ENCODE measurements around the gene SMG6.

GRCh38 chr17:2337544-2338314 lies 34.1 kb upstream of the SMG6 start:
- TF ChIP-seq, protein P1, sequence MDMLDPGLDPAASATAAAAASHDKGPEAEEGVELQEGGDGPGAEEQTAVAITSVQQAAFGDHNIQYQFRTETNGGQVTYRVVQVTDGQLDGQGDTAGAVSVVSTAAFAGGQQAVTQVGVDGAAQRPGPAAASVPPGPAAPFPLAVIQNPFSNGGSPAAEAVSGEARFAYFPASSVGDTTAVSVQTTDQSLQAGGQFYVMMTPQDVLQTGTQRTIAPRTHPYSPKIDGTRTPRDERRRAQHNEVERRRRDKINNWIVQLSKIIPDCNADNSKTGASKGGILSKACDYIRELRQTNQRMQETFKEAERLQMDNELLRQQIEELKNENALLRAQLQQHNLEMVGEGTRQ (CRISPR knock-in tag; IDR thresholded peaks at IDR 0.05) = no peak
- TF ChIP-seq, protein P2, sequence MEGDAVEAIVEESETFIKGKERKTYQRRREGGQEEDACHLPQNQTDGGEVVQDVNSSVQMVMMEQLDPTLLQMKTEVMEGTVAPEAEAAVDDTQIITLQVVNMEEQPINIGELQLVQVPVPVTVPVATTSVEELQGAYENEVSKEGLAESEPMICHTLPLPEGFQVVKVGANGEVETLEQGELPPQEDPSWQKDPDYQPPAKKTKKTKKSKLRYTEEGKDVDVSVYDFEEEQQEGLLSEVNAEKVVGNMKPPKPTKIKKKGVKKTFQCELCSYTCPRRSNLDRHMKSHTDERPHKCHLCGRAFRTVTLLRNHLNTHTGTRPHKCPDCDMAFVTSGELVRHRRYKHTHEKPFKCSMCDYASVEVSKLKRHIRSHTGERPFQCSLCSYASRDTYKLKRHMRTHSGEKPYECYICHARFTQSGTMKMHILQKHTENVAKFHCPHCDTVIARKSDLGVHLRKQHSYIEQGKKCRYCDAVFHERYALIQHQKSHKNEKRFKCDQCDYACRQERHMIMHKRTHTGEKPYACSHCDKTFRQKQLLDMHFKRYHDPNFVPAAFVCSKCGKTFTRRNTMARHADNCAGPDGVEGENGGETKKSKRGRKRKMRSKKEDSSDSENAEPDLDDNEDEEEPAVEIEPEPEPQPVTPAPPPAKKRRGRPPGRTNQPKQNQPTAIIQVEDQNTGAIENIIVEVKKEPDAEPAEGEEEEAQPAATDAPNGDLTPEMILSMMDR (IDR thresholded peaks at IDR 0.05) = no peak
- TF ChIP-seq, protein P3, sequence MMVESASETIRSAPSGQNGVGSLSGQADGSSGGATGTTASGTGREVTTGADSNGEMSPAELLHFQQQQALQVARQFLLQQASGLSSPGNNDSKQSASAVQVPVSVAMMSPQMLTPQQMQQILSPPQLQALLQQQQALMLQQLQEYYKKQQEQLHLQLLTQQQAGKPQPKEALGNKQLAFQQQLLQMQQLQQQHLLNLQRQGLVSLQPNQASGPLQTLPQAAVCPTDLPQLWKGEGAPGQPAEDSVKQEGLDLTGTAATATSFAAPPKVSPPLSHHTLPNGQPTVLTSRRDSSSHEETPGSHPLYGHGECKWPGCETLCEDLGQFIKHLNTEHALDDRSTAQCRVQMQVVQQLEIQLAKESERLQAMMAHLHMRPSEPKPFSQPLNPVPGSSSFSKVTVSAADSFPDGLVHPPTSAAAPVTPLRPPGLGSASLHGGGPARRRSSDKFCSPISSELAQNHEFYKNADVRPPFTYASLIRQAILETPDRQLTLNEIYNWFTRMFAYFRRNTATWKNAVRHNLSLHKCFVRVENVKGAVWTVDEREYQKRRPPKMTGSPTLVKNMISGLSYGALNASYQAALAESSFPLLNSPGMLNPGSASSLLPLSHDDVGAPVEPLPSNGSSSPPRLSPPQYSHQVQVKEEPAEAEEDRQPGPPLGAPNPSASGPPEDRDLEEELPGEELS (CRISPR knock-in tag; IDR thresholded peaks at IDR 0.05) = no peak
- TF ChIP-seq, protein P4, sequence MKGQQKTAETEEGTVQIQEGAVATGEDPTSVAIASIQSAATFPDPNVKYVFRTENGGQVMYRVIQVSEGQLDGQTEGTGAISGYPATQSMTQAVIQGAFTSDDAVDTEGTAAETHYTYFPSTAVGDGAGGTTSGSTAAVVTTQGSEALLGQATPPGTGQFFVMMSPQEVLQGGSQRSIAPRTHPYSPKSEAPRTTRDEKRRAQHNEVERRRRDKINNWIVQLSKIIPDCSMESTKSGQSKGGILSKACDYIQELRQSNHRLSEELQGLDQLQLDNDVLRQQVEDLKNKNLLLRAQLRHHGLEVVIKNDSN (CRISPR knock-in tag; IDR thresholded peaks at IDR 0.05) = no peak
- TF ChIP-seq ATF1 (CRISPR knock-in tag; IDR thresholded peaks at IDR 0.05) (no peak), PRRX2 (CRISPR knock-in tag; IDR thresholded peaks at IDR 0.05) (no peak), EMX1 (CRISPR knock-in tag; IDR thresholded peaks at IDR 0.05) (no peak)

Data from WTC11 (cell line).